Mammary epithelial cell (primary cell): ENCODE results near the gene IL2RA.

Source experiments
- EZH2 ChIP-seq: IDR thresholded peaks from 2 replicates; pipeline ENCODE4 v1.6.1; 2012; ENCODE audit warnings: low read length, inconsistent platforms, borderline replicate concordance
- TF ChIP-seq, protein P1 (sequence below), 2 donors: IDR thresholded peaks in 1 of 2; conservative IDR thresholded peaks in 1 of 2; 2 replicates each; pipeline ENCODE4 v1.5.1; 2011 to 2012; ENCODE audit warnings: inconsistent platforms in 2 of 2, low read length in 2 of 2, mild to moderate bottlenecking in 2 of 2, control low read depth in 1 of 2, low read depth in 1 of 2; ENCODE audit not compliant: insufficient read depth in 1 of 2; ENCODE audit errors: extremely low read depth in 1 of 2

DNA sequence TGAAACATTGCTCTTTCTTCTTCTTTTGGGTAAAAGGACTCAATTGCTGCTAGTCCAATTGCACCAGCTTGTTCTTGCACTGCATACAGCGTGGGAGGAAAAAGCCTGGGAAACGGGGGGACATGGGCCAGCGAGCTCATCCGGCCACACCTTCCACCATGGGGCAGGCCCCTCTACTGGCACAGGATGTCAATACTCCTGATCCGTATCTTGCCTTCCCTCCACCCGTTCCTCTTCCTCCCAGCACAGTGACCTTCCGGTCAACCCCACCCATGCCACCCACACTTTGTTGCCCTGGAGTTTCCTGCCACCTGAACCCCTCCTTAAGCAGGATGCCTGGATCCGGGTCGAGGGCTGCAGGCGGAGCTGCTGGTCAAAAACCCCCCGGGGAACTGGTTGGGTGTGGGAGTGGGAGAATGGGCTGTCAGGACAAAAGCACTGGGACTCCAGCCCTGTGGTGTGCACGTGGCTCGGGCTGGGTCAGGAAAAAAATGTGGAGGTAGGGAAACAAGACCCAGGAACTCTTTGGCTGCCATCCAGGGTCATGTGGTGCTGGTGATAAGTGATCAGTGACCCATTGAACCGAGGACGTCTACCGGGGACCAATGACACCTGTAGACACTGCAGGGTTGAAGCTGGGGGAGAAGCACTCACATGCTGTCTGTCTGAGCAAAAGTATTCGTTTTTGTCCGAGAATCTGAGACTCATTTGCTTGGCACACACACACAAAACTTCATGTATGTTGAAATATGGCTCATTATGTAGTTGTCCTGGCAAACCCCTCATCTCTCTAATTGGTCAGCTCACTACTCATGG is 8.1 kb downstream of the IL2RA start:
- TF ChIP-seq, protein P1, sequence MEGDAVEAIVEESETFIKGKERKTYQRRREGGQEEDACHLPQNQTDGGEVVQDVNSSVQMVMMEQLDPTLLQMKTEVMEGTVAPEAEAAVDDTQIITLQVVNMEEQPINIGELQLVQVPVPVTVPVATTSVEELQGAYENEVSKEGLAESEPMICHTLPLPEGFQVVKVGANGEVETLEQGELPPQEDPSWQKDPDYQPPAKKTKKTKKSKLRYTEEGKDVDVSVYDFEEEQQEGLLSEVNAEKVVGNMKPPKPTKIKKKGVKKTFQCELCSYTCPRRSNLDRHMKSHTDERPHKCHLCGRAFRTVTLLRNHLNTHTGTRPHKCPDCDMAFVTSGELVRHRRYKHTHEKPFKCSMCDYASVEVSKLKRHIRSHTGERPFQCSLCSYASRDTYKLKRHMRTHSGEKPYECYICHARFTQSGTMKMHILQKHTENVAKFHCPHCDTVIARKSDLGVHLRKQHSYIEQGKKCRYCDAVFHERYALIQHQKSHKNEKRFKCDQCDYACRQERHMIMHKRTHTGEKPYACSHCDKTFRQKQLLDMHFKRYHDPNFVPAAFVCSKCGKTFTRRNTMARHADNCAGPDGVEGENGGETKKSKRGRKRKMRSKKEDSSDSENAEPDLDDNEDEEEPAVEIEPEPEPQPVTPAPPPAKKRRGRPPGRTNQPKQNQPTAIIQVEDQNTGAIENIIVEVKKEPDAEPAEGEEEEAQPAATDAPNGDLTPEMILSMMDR (conservative IDR thresholded peaks at IDR 0.05 in 1 of 2, IDR thresholded peaks at IDR 0.05 in 1 of 2; ENCODE audit: extremely low read depth in 1 of 2, insufficient read depth in 1 of 2, low read depth in 1 of 2, low read length in 2 of 2): no peak
- TF ChIP-seq EZH2: no peak
